OCI-LY7 (cell line): ENCODE data around the gene ITGB1. TPM values are rescaled to one million over a fixed set of nuclear protein-coding genes. Genes with fewer than 3 reads are reported as not detected.

Experiments
- BruUV-seq: library from RNA; stranded (reverse); fragments of 400-500 nt; replicated peaks from 2 replicates; lab custom pipeline; 2021; lab: Mats Ljungman, UMichigan
- CTCF ChIA-PET: fragments of 300-600 bp; sonication (Branson Sonifier 250); formaldehyde crosslinking; loops from one replicate; lab custom pipeline; 2022; ENCODE audit warnings: antibody characterized with exemption; ENCODE audit not compliant: unreplicated experiment; lab: Charles Lee
- POLR2A ChIA-PET: fragments of 300-600 bp; sonication (Branson Sonifier 250); formaldehyde crosslinking; loops from one replicate; lab custom pipeline; 2022; ENCODE audit warnings: antibody characterized with exemption; lab: Charles Lee
- DNase-seq: peaks from one replicate; pipeline ENCODE4 v3.0.0-alpha.2; 2015; ENCODE audit warnings: low spot score
- H2AFZ ChIP-seq: fragments of 200-600 bp; sonication (generic), shearing (Covaris generic); 2 replicates; pipeline ENCODE4 v1.6.1; 2014; ENCODE audit warnings: mild to moderate bottlenecking, antibody characterized with exemption, low read length, moderate library complexity
- H3K27ac ChIP-seq: fragments of 200-600 bp; sonication (generic); 2 replicates; pipeline ENCODE4 v1.5.1; 2014; ENCODE audit warnings: mixed run types, low read depth, mild to moderate bottlenecking, moderate library complexity, low read length, inconsistent platforms; ENCODE audit not compliant: poor library complexity, severe bottlenecking
- H3K36me3 ChIP-seq: fragments of 200-600 bp; sonication (generic); 2 replicates; pipeline ENCODE4 v1.6.1; 2014; ENCODE audit warnings: mild to moderate bottlenecking, antibody characterized with exemption, low read length, moderate library complexity, mixed read lengths; ENCODE audit not compliant: insufficient read depth
- H3K4me1 ChIP-seq: fragments of 200-600 bp; sonication (generic); 2 replicates; pipeline ENCODE4 v1.5.1; 2014; ENCODE audit warnings: mild to moderate bottlenecking, low read length; ENCODE audit not compliant: insufficient read depth, poor library complexity, severe bottlenecking
- H3K4me2 ChIP-seq: fragments of 200-600 bp; sonication (generic); 2 replicates; pipeline ENCODE4 v1.6.1; 2014; ENCODE audit warnings: mild to moderate bottlenecking, low read length
- H3K4me3 ChIP-seq: fragments of 200-600 bp; sonication (generic); 2 replicates; pipeline ENCODE4 v1.5.1; 2014; ENCODE audit warnings: mild to moderate bottlenecking, low read depth, low read length; ENCODE audit not compliant: poor library complexity, severe bottlenecking
- H3K79me2 ChIP-seq: fragments of 200-600 bp; sonication (generic); 2 replicates; pipeline ENCODE4 v1.6.1; 2016; ENCODE audit warnings: low read depth, mild to moderate bottlenecking, low read length, moderate library complexity, mixed read lengths; ENCODE audit not compliant: insufficient read depth
- H3K9me2 ChIP-seq: fragments of 200-600 bp; sonication (generic); 2 replicates; pipeline ENCODE4 v1.6.1; 2016; ENCODE audit warnings: mild to moderate bottlenecking, low read length, mixed read lengths; ENCODE audit not compliant: insufficient read depth
- H3K9me3 ChIP-seq: fragments of 200-600 bp; sonication (generic); 2 replicates; pipeline ENCODE4 v1.6.1; 2014; ENCODE audit warnings: mild to moderate bottlenecking, mixed run types, low read length, mixed read lengths
- H4K20me1 ChIP-seq: fragments of 200-600 bp; sonication (generic); 2 replicates; pipeline ENCODE4 v1.6.1; 2014; ENCODE audit warnings: mild to moderate bottlenecking, antibody characterized with exemption, low read length, moderate library complexity, mixed read lengths; ENCODE audit not compliant: insufficient read depth
- EZH2phosphoT487 ChIP-seq: fragments of 200-600 bp; sonication (generic); IDR thresholded peaks from 2 replicates; pipeline ENCODE4 v1.6.1; 2018; ENCODE audit warnings: low read depth, borderline replicate concordance, mild to moderate bottlenecking, mixed run types, antibody characterized with exemption, low read length, moderate library complexity, mixed read lengths
- intact Hi-C: fragments of 100-400 bp; cut with micrococcal nuclease; formaldehyde crosslinking; loops from one replicate; pipeline ENCODE4 v1.10.0; 2022; ENCODE audit not compliant: unreplicated experiment
- total RNA-seq, 2 experiments: library from RNA; depleted of rRNA in 1 of 2; stranded (reverse); fragments of >200 nt in 1 of 2; shearing (Covaris generic) in 1 of 2; gene quantifications; 2 replicates each; pipeline ENCODE4 v1.2.3, GENCODE V29; 2014 to 2022
- TF ChIP-seq, protein P1 (sequence below): fragments of 200-600 bp; sonication (generic); conservative IDR thresholded peaks from 2 replicates; pipeline ENCODE4 v1.5.1; 2014; ENCODE audit warnings: mild to moderate bottlenecking, antibody characterized with exemption, low read length, moderate library complexity, mixed read lengths

The ITGB1 gene
- total RNA-seq, 2 experiments from 2014 or later: 165 to 167 TPM

DNA sequence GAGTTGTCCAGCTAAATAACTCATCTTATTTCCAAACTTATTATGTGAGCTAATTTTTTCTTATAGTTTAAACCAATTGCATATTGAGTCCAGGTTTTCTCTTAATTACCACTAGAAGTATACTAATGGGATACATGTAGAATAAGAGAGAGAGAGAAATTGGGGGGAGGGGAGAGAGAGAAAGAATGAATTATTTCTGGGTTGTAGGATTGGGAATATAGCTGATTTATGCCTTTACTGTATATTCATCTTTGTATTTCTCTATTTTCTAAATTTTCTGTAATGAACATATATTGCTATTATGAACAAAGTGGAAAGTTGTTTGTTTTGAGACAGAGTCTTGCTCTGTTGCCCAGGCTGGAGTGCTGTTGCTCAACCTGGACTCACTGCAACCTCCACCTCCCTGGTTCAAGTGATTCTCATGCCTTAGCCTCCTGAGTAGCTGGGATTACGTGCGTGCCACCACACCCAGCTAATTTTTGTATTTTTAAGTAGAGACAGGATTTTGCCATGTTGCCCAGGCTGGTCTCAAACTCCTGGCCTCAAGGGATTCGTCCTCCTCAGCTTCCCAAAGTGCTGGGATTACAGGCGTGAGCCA is 26.1 kb upstream of the ITGB1 start:
- Histone ChIP-seq H3K9me3 (peaks cover 5% of the 10 kb centered on the region; the same call in 1 of the 2 replicates), H3K4me2 (no peak overlapping the region), H3K79me2 (no peaks in the 10 kb centered on the region), H3K27ac (no peak overlapping the region), H3K4me3 (no peak overlapping the region), H4K20me1 (no peaks in the 10 kb centered on the region), H2AFZ (no peak overlapping the region), H3K36me3 (no peaks in the 10 kb centered on the region), H3K4me1 (peaks cover 59% of the 10 kb centered on the region), H3K9me2 (no peaks in the 10 kb centered on the region)
- ChIA-PET POLR2A (interaction anchor here (0.6 to 7.2 kb wide), 9 partner anchors 8 to 119 kb away, joined by 3 to 68 read pairs (median 6); no protein-coding TSS in a partner anchor), CTCF (no interaction called here)
- intact Hi-C loops: no loop called here
- TF ChIP-seq EZH2phosphoT487: no peak
- TF ChIP-seq, protein P1, sequence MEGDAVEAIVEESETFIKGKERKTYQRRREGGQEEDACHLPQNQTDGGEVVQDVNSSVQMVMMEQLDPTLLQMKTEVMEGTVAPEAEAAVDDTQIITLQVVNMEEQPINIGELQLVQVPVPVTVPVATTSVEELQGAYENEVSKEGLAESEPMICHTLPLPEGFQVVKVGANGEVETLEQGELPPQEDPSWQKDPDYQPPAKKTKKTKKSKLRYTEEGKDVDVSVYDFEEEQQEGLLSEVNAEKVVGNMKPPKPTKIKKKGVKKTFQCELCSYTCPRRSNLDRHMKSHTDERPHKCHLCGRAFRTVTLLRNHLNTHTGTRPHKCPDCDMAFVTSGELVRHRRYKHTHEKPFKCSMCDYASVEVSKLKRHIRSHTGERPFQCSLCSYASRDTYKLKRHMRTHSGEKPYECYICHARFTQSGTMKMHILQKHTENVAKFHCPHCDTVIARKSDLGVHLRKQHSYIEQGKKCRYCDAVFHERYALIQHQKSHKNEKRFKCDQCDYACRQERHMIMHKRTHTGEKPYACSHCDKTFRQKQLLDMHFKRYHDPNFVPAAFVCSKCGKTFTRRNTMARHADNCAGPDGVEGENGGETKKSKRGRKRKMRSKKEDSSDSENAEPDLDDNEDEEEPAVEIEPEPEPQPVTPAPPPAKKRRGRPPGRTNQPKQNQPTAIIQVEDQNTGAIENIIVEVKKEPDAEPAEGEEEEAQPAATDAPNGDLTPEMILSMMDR: no peak
- no TSS peak for BruUV-seq
- DNase-seq: no peak

GRCh38 chr10:32982911-32983909 is 25.2 kb upstream of the ITGB1 start:
- intact Hi-C loops: no loop called here
- POLR2A ChIA-PET: interaction anchor here (1.1 to 7.2 kb wide), 9 partner anchors 9 to 120 kb away, joined by 3 to 68 read pairs (median 8); no protein-coding TSS in a partner anchor
- no peak for DNase-seq
- CTCF ChIA-PET: interaction anchor here (1.4 kb wide), 1 partner anchor 12 kb away, joined by 3 read pairs; no protein-coding TSS in a partner anchor
- no peaks in the 10 kb centered on the region for H3K79me2 ChIP-seq
- H3K4me3 ChIP-seq: no peak overlapping the region
- H3K4me2 ChIP-seq: 0 out of 2 replicates have a peak overlapping the region, but pooled peaks have one; percentile 2
- no peaks in the 10 kb centered on the region for H3K36me3 ChIP-seq
- BruUV-seq: no TSS peak
- peaks cover 62% of the 10 kb centered on the region for H3K4me1 ChIP-seq
- peaks cover 5% of the 10 kb centered on the region; the same call in 1 of the 2 replicates for H3K9me3 ChIP-seq
- TF ChIP-seq, protein P1: no peak
- no peak overlapping the region for H3K27ac ChIP-seq
- H2AFZ ChIP-seq: peak overlapping the region; percentile 26; the same call in 1 of the 2 replicates
- H3K9me2 ChIP-seq: no peaks in the 10 kb centered on the region
- H4K20me1 ChIP-seq: no peaks in the 10 kb centered on the region
